ENCODE measurements around the gene PLD3.

PLD3 gene

DNA sequence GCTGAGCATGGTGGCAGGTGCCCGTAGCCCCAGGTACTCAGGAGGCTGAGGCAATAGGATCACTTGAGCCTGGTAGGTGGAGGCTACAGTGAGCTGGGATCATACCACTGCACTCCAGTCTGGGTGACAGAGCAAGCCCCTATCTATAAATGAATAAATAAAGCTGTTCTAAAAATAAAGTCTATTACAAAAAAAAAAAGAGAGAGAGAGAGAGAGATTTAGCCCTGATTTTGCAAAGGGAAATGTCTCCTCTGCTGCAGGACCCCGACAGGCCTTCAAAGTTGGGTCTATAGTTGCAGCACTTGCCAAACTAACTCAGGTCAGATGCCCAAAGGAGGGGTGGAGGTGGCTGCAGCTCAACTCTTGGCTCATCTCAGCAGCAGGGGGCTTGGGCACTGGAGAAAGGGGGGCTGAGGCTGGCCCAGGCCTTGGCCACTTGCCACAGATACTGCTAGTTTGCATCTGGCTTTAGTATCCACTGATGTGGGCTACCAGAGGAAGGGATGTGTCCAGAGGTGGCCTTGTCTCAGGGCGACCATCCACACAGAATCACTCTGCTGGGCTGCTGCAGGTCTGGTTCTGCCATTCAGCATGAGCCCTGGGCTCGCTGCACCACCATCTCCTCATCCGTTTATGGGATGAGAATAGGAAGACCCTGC lies 32.6 kb upstream of the PLD3 start:
- H3K4me1 ChIP-seq (ENCODE audit: control insufficient read depth in 1 of 2, insufficient read depth in 2 of 2, low read length in 2 of 2): no peaks in the 10 kb centered on the region
- H3K9ac ChIP-seq (ENCODE audit: low read depth in 1 of 2, low read length in 2 of 2): no peak overlapping the region
- H3K9me3 ChIP-seq (ENCODE audit: control insufficient read depth in 1 of 2, low read length in 2 of 2): no peaks in the 10 kb centered on the region
- H3K27me3 ChIP-seq (ENCODE audit: control insufficient read depth in 1 of 2, insufficient read depth in 2 of 2, low read length in 2 of 2): no peaks in the 10 kb centered on the region
- H3K27ac ChIP-seq (ENCODE audit: low read depth, low read length): no peak overlapping the region
- no peak overlapping the region for H3K4me3 ChIP-seq (ENCODE audit: low read depth in 1 of 2, low read length in 2 of 2)
- peaks cover 6 to 18% of the 10 kb centered on the region in 2 donors for H3K36me3 ChIP-seq (ENCODE audit: control insufficient read depth in 1 of 2, insufficient read depth in 2 of 2, low read length in 2 of 2)

DNA sequence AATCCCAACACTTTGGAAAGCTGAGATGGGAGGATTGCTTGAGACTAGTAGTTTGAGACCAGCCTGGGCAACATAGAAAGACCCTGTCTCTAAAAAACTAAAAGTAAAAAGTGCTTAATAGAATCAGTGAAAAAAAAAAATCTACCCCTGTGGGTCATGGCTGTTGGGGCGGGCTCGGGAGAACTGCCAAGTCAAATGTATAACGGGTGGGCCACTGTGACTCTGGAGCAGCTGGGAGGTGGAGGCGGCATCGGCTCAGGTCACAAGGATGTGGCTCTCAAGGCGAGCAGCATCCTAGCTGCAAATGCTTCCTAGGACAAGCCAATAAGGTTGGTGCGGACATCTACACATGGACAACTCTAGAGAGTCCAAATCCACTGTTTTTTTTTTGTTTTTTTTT lies 31.2 kb upstream of the PLD3 start:
- Histone ChIP-seq H3K4me1 (ENCODE audit: control insufficient read depth in 1 of 2, insufficient read depth in 2 of 2, low read length in 2 of 2) (no peaks in the 10 kb centered on the region), H3K27me3 (ENCODE audit: control insufficient read depth in 1 of 2, insufficient read depth in 2 of 2, low read length in 2 of 2) (no peaks in the 10 kb centered on the region), H3K36me3 (ENCODE audit: control insufficient read depth in 1 of 2, insufficient read depth in 2 of 2, low read length in 2 of 2) (peaks cover 9 to 32% of the 10 kb centered on the region in 2 donors), H3K27ac (ENCODE audit: low read depth, low read length) (no peak overlapping the region), H3K9me3 (ENCODE audit: control insufficient read depth in 1 of 2, low read length in 2 of 2) (no peaks in the 10 kb centered on the region), H3K4me3 (ENCODE audit: low read depth in 1 of 2, low read length in 2 of 2) (no peak overlapping the region), H3K9ac (ENCODE audit: low read depth in 1 of 2, low read length in 2 of 2) (no peak overlapping the region)

DNA sequence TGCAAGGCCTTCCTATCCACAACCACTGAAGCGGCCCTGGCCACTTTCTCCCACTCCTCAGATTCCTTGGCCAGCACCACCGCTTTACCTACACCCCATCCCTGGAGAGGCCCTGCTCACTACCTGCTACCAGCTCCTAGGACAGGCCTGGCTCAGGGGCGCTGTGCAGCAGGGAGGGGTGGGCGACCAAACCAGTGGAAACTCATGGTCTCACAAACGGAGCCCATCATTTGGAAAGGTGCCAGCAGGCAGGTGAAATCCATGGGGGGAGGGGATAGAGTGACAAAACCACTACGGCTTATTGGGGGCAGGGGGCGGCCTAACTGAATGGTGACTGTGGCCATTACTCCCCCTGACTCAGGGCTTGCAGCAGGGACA lies 27.9 kb upstream of the PLD3 start:
- no peaks in the 10 kb centered on the region for H3K27me3 ChIP-seq (ENCODE audit: control insufficient read depth in 1 of 2, insufficient read depth in 2 of 2, low read length in 2 of 2)
- no peak overlapping the region for H3K27ac ChIP-seq (ENCODE audit: low read depth, low read length)
- H3K4me3 ChIP-seq (ENCODE audit: low read depth in 1 of 2, low read length in 2 of 2): no peak overlapping the region
- no peaks in the 10 kb centered on the region for H3K9me3 ChIP-seq (ENCODE audit: control insufficient read depth in 1 of 2, low read length in 2 of 2)
- H3K9ac ChIP-seq (ENCODE audit: low read depth in 1 of 2, low read length in 2 of 2): no peak overlapping the region
- H3K4me1 ChIP-seq (ENCODE audit: control insufficient read depth in 1 of 2, insufficient read depth in 2 of 2, low read length in 2 of 2): no peaks in the 10 kb centered on the region
- peaks cover 23 to 56% of the 10 kb centered on the region in 2 donors for H3K36me3 ChIP-seq (ENCODE audit: control insufficient read depth in 1 of 2, insufficient read depth in 2 of 2, low read length in 2 of 2)

DNA sequence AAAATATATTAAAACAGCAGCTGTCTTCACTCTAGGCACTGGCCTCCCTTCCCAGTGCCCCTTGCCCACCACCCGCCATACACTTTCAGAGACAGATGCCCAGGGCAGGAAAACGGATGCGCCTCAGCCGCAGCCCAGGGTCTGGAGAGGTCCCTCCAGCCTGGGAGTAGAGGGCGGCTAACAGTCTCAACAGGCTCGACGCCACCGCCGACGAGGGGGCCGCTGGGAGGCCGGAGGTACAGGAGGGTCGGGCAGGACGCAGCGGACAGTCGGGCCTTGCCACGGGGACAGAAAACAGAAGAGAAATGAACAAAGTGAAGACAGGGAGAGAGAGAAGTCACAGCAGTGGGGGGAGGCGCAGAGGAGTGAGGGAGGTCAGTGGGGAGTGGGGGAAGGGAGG lies 27.4 kb upstream of the PLD3 start:
- Histone ChIP-seq H3K27me3 (ENCODE audit: control insufficient read depth in 1 of 2, insufficient read depth in 2 of 2, low read length in 2 of 2) (no peaks in the 10 kb centered on the region), H3K4me3 (ENCODE audit: low read depth in 1 of 2, low read length in 2 of 2) (no peak overlapping the region), H3K9me3 (ENCODE audit: control insufficient read depth in 1 of 2, low read length in 2 of 2) (no peaks in the 10 kb centered on the region), H3K27ac (ENCODE audit: low read depth, low read length) (no peak overlapping the region), H3K36me3 (ENCODE audit: control insufficient read depth in 1 of 2, insufficient read depth in 2 of 2, low read length in 2 of 2) (peaks cover 28 to 61% of the 10 kb centered on the region in 2 donors), H3K4me1 (ENCODE audit: control insufficient read depth in 1 of 2, insufficient read depth in 2 of 2, low read length in 2 of 2) (no peaks in the 10 kb centered on the region), H3K9ac (ENCODE audit: low read depth in 1 of 2, low read length in 2 of 2) (no peak overlapping the region)

DNA sequence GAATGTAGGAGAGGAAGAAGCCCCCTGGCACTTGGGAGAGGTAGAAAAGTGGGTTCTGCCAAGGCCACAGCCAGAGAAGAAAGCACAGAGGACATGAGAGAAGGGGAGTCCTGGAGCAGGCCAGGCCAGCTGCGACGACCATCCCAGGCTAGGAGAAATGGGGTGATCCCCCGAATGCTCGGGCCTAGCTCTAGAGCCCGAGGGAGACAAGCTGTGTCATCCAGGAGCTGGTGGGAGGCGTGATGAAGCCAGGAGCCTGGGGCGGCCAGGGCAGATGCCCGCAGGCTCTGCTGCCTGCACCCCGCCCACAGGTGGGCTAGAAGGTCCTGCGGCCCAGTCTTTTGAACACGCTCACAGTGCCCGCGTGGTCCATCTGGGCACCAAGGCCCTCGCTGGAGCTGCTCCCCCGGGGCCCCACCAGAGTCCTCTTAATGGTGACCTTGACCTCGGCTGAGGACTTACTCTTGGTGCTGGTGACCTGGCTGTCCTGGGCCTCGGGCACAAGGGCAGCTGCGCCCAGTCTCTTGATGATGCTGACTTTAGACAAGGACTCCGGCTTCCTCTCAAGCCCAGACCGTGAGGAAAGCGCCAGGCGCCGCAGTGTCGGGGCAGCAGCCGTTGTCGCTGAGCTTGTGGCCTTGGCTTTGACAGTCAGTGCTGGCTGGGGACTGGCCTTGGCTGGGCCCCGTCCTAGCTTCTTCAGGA lies 26.8 kb upstream of the PLD3 start:
- no peak overlapping the region for H3K4me3 ChIP-seq (ENCODE audit: low read depth in 1 of 2, low read length in 2 of 2)
- H3K9ac ChIP-seq (ENCODE audit: low read depth in 1 of 2, low read length in 2 of 2): no peak overlapping the region
- H3K27me3 ChIP-seq (ENCODE audit: control insufficient read depth in 1 of 2, insufficient read depth in 2 of 2, low read length in 2 of 2): no peaks in the 10 kb centered on the region
- peaks cover 29 to 62% of the 10 kb centered on the region in 2 donors for H3K36me3 ChIP-seq (ENCODE audit: control insufficient read depth in 1 of 2, insufficient read depth in 2 of 2, low read length in 2 of 2)
- no peak overlapping the region for H3K27ac ChIP-seq (ENCODE audit: low read depth, low read length)
- no peaks in the 10 kb centered on the region for H3K9me3 ChIP-seq (ENCODE audit: control insufficient read depth in 1 of 2, low read length in 2 of 2)
- no peaks in the 10 kb centered on the region for H3K4me1 ChIP-seq (ENCODE audit: control insufficient read depth in 1 of 2, insufficient read depth in 2 of 2, low read length in 2 of 2)

DNA sequence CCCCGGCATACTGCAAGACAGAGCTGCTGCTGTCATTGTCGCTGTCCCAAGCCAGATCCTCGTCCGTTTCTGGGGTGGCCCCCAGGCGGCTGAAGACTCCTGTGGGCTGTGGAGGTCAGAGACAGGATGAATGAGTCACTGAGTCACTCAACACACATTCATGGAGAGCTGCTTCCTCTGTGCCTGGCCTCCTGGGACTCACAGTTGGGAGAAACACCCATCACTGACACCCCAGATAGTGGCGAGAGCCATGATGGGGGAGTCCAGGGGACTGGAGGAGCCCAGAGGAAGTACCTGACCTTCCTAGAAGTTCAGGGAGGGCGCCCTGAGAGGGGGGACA lies 26.3 kb upstream of the PLD3 start:
- no peaks in the 10 kb centered on the region for H3K4me1 ChIP-seq (ENCODE audit: control insufficient read depth in 1 of 2, insufficient read depth in 2 of 2, low read length in 2 of 2)
- peaks cover 29 to 62% of the 10 kb centered on the region in 2 donors for H3K36me3 ChIP-seq (ENCODE audit: control insufficient read depth in 1 of 2, insufficient read depth in 2 of 2, low read length in 2 of 2)
- no peak overlapping the region for H3K27ac ChIP-seq (ENCODE audit: low read depth, low read length)
- H3K9ac ChIP-seq (ENCODE audit: low read depth in 1 of 2, low read length in 2 of 2): no peak overlapping the region
- H3K4me3 ChIP-seq (ENCODE audit: low read depth in 1 of 2, low read length in 2 of 2): no peak overlapping the region
- no peaks in the 10 kb centered on the region for H3K27me3 ChIP-seq (ENCODE audit: control insufficient read depth in 1 of 2, insufficient read depth in 2 of 2, low read length in 2 of 2)
- H3K9me3 ChIP-seq (ENCODE audit: control insufficient read depth in 1 of 2, low read length in 2 of 2): no peaks in the 10 kb centered on the region

GRCh38 chr19:40322951-40323615 lies 25.4 kb upstream of the PLD3 start:
- Histone ChIP-seq H3K36me3 (ENCODE audit: control insufficient read depth in 1 of 2, insufficient read depth in 2 of 2, low read length in 2 of 2) (peaks cover 36 to 69% of the 10 kb centered on the region in 2 donors), H3K9me3 (ENCODE audit: control insufficient read depth in 1 of 2, low read length in 2 of 2) (no peaks in the 10 kb centered on the region), H3K27ac (ENCODE audit: low read depth, low read length) (no peak overlapping the region), H3K9ac (ENCODE audit: low read depth in 1 of 2, low read length in 2 of 2) (no peak overlapping the region), H3K27me3 (ENCODE audit: control insufficient read depth in 1 of 2, insufficient read depth in 2 of 2, low read length in 2 of 2) (no peaks in the 10 kb centered on the region), H3K4me1 (ENCODE audit: control insufficient read depth in 1 of 2, insufficient read depth in 2 of 2, low read length in 2 of 2) (no peaks in the 10 kb centered on the region), H3K4me3 (ENCODE audit: low read depth in 1 of 2, low read length in 2 of 2) (no peak overlapping the region)

DNA sequence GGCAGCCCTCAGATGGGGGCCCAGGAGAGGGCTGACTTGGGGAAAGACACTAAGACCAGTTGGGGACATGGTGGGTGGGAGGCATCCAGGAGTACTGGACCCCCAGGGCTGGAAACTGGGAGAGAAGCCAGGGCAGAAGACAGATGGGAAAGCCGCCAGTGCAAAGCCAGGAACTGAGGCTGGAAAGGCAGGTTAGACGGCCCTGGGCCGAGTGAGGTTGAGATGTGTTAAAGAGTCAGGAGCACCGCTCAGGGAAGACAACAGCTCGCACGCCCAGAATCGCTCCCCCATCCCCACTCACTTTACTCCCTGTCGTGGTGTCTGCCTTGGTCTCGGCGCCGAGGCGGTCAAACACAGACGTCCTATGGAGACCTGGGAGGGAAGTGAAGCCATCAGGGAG lies 24.8 kb upstream of the PLD3 start:
- H3K36me3 ChIP-seq (ENCODE audit: control insufficient read depth in 1 of 2, insufficient read depth in 2 of 2, low read length in 2 of 2): peaks cover 38 to 73% of the 10 kb centered on the region in 2 donors
- no peaks in the 10 kb centered on the region for H3K4me1 ChIP-seq (ENCODE audit: control insufficient read depth in 1 of 2, insufficient read depth in 2 of 2, low read length in 2 of 2)
- H3K27ac ChIP-seq (ENCODE audit: low read depth, low read length): no peak overlapping the region
- H3K9me3 ChIP-seq (ENCODE audit: control insufficient read depth in 1 of 2, low read length in 2 of 2): no peaks in the 10 kb centered on the region
- H3K27me3 ChIP-seq (ENCODE audit: control insufficient read depth in 1 of 2, insufficient read depth in 2 of 2, low read length in 2 of 2): no peaks in the 10 kb centered on the region
- no peak overlapping the region for H3K4me3 ChIP-seq (ENCODE audit: low read depth in 1 of 2, low read length in 2 of 2)
- H3K9ac ChIP-seq (ENCODE audit: low read depth in 1 of 2, low read length in 2 of 2): no peak overlapping the region

GRCh38 chr19:40326201-40326600 lies 22.3 kb upstream of the PLD3 start:
- H3K27me3 ChIP-seq (ENCODE audit: control insufficient read depth in 1 of 2, insufficient read depth in 2 of 2, low read length in 2 of 2): no peaks in the 10 kb centered on the region
- H3K27ac ChIP-seq (ENCODE audit: low read depth, low read length): no peak overlapping the region
- H3K36me3 ChIP-seq (ENCODE audit: control insufficient read depth in 1 of 2, insufficient read depth in 2 of 2, low read length in 2 of 2): peaks cover 36 to 78% of the 10 kb centered on the region in 2 donors
- no peaks in the 10 kb centered on the region for H3K9me3 ChIP-seq (ENCODE audit: control insufficient read depth in 1 of 2, low read length in 2 of 2)
- H3K9ac ChIP-seq (ENCODE audit: low read depth in 1 of 2, low read length in 2 of 2): no peak overlapping the region
- H3K4me1 ChIP-seq (ENCODE audit: control insufficient read depth in 1 of 2, insufficient read depth in 2 of 2, low read length in 2 of 2): no peaks in the 10 kb centered on the region
- no peak overlapping the region for H3K4me3 ChIP-seq (ENCODE audit: low read depth in 1 of 2, low read length in 2 of 2)

- Histone ChIP-seq H3K4me1 (ENCODE audit: control insufficient read depth in 1 of 2, insufficient read depth in 2 of 2, low read length in 2 of 2) (no peaks in the 10 kb centered on the region), H3K27ac (ENCODE audit: low read depth, low read length) (no peak overlapping the region), H3K36me3 (ENCODE audit: control insufficient read depth in 1 of 2, insufficient read depth in 2 of 2, low read length in 2 of 2) (peaks cover 23 to 72% of the 10 kb centered on the region in 2 donors), H3K9me3 (ENCODE audit: control insufficient read depth in 1 of 2, low read length in 2 of 2) (no peaks in the 10 kb centered on the region), H3K4me3 (ENCODE audit: low read depth in 1 of 2, low read length in 2 of 2) (no peak overlapping the region), H3K9ac (ENCODE audit: low read depth in 1 of 2, low read length in 2 of 2) (no peak overlapping the region), H3K27me3 (ENCODE audit: control insufficient read depth in 1 of 2, insufficient read depth in 2 of 2, low read length in 2 of 2) (no peaks in the 10 kb centered on the region)
Observed at GRCh38 chr19:40331052-40331451, 17.4 kb upstream of the PLD3 start.

Data from duodenal mucosa (tissue), 2 donors.